HL-60 (cell line): ENCODE data around the gene TMEM40.
"Not testable (repeated sequence)": the region's sequence is repeated elsewhere in the genome, so short reads cannot be mapped to it uniquely, and the experiment has no call there.

Experiments
- DNase-seq, 2 experiments: peaks; one replicate each; pipeline ENCODE4 v3.0.0-alpha.2; 2010 to 2020; ENCODE audit warnings: low read depth in 1 of 2, low spot score in 1 of 2
- H3K27ac ChIP-seq: fragments of 250-450 bp; sonication (Bioruptor Pico); replicated peaks from 2 replicates; pipeline ENCODE4 v1.5.1; 2020; ENCODE audit warnings: mild to moderate bottlenecking, moderate library complexity
- H3K27me3 ChIP-seq: fragments of 250-450 bp; sonication (Bioruptor Pico); 2 replicates; pipeline ENCODE4 v1.5.1; 2021; ENCODE audit warnings: mild to moderate bottlenecking, moderate library complexity; ENCODE audit not compliant: insufficient read depth, poor library complexity, severe bottlenecking
- H3K4me3 ChIP-seq: replicated peaks from 2 replicates; pipeline ENCODE4 v1.5.1; 2011; ENCODE audit warnings: mild to moderate bottlenecking, control low read depth, low read length; ENCODE audit not compliant: insufficient read depth
- CTCF ChIP-seq: IDR thresholded peaks from one replicate; pipeline ENCODE4 v1.5.1; 2011; ENCODE audit warnings: low read length, control low read depth, inconsistent platforms; ENCODE audit not compliant: insufficient read depth
- GABPA ChIP-seq: IDR thresholded peaks from 2 replicates; pipeline ENCODE4 v1.6.1; 2012; ENCODE audit warnings: low read depth
- POLR2AphosphoS5 ChIP-seq: IDR thresholded peaks from 2 replicates; pipeline ENCODE4 v1.6.1; 2012; ENCODE audit warnings: low read depth
- REST ChIP-seq: IDR thresholded peaks from 2 replicates; pipeline ENCODE4 v1.6.1; 2012; ENCODE audit warnings: low read depth; ENCODE audit not compliant: insufficient replicate concordance
- SPI1 ChIP-seq: IDR thresholded peaks from 2 replicates; pipeline ENCODE4 v1.6.1; 2012; ENCODE audit warnings: low read depth, mild to moderate bottlenecking, borderline replicate concordance

TMEM40 gene

GRCh38 chr3:12796171-12797123 lies 37.4 kb upstream of the TMEM40 start, which contains the start of gene CAND2:
CAND2 (plus strand) TSS chr3:12796680; CDS start chr3:12796721, 41 bp downstream.
- TF ChIP-seq REST (no peak), SPI1 (no peak), POLR2AphosphoS5 (no peak), GABPA (no peak), CTCF (no peak)
- peaks cover 12% of the 10 kb centered on the region for H3K27me3 ChIP-seq
- H3K27ac ChIP-seq: no peak within 1 kb of the TSS
- H3K4me3 ChIP-seq: peak within 1 kb of the TSS; percentile 40
- no peak for DNase-seq

- DNase-seq: no peak
- no peak overlapping the region for H3K4me3 ChIP-seq
- TF ChIP-seq REST (no peak), SPI1 (no peak), CTCF (no peak), GABPA (no peak), POLR2AphosphoS5 (no peak)
- peaks cover 12% of the 10 kb centered on the region for H3K27me3 ChIP-seq
- H3K27ac ChIP-seq: no peak overlapping the region
Measured at GRCh38 chr3:12793701-12794100, 34.6 kb upstream of the TMEM40 start.

GRCh38 chr3:12791430-12791829 lies 32.4 kb upstream of the TMEM40 start:
- no peak for DNase-seq
- H3K27me3 ChIP-seq: peaks cover 7% of the 10 kb centered on the region
- H3K27ac ChIP-seq: no peak overlapping the region
- H3K4me3 ChIP-seq: no peak overlapping the region
- TF ChIP-seq REST (no peak), CTCF (no peak), SPI1 (no peak), POLR2AphosphoS5 (no peak), GABPA (no peak)

- not testable (repeated sequence) for DNase-seq, H3K27ac ChIP-seq, H3K4me3 ChIP-seq
- peaks cover 13% of the 10 kb centered on the region for H3K27me3 ChIP-seq
Measured at GRCh38 chr3:12787967-12788690, 29.1 kb upstream of the TMEM40 start.
